Measurements from ENCODE around the gene SDK2.
A peak's percentile ranks its signal among the peaks of the same experiment; 100 is the strongest.

DNA sequence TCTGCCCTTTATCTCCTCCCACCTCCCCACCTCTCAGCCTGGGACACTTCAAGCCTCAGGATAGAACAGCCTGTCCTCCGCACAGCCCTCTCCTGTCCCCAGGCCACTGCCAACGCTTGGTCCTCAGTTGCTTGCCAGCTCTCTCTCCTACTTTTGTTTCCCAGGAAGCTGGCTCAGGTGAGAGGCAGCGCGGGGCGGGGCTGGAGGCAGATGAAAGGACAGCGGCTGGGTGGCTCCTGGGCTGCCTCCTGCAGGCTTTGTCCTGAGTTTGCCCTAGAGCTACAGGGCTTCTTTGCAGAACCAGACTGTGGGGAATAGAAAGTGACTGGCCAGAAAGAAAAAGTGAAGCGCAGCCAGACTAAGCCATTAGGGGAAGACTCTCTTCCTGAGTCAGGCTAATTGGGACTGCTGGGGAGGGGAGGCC, 284.2 kb downstream of the SDK2 start:
- TF ChIP-seq, protein P1, sequence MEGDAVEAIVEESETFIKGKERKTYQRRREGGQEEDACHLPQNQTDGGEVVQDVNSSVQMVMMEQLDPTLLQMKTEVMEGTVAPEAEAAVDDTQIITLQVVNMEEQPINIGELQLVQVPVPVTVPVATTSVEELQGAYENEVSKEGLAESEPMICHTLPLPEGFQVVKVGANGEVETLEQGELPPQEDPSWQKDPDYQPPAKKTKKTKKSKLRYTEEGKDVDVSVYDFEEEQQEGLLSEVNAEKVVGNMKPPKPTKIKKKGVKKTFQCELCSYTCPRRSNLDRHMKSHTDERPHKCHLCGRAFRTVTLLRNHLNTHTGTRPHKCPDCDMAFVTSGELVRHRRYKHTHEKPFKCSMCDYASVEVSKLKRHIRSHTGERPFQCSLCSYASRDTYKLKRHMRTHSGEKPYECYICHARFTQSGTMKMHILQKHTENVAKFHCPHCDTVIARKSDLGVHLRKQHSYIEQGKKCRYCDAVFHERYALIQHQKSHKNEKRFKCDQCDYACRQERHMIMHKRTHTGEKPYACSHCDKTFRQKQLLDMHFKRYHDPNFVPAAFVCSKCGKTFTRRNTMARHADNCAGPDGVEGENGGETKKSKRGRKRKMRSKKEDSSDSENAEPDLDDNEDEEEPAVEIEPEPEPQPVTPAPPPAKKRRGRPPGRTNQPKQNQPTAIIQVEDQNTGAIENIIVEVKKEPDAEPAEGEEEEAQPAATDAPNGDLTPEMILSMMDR (IDR thresholded peaks at IDR 0.05): peak in 4 of 6 experiments; percentile 30 to 52 (median 46)
- TF ChIP-seq POLR2A (IDR thresholded peaks at IDR 0.05): peak in 1 of 2 donors; percentile 47

Data from thyroid gland (tissue), 4 donors.